Inferior parietal cortex (tissue), 1 donor: Measurements from ENCODE around the gene CCDC126.
"Not testable (repeated sequence)": the region's sequence is repeated elsewhere in the genome, so short reads cannot be mapped to it uniquely, and the experiment has no call there.

Experiments
- DNase-seq: peaks from one replicate; pipeline ENCODE4 v3.0.0-alpha.2; 2016; ENCODE audit errors: extremely low spot score

The CCDC126 gene

DNA sequence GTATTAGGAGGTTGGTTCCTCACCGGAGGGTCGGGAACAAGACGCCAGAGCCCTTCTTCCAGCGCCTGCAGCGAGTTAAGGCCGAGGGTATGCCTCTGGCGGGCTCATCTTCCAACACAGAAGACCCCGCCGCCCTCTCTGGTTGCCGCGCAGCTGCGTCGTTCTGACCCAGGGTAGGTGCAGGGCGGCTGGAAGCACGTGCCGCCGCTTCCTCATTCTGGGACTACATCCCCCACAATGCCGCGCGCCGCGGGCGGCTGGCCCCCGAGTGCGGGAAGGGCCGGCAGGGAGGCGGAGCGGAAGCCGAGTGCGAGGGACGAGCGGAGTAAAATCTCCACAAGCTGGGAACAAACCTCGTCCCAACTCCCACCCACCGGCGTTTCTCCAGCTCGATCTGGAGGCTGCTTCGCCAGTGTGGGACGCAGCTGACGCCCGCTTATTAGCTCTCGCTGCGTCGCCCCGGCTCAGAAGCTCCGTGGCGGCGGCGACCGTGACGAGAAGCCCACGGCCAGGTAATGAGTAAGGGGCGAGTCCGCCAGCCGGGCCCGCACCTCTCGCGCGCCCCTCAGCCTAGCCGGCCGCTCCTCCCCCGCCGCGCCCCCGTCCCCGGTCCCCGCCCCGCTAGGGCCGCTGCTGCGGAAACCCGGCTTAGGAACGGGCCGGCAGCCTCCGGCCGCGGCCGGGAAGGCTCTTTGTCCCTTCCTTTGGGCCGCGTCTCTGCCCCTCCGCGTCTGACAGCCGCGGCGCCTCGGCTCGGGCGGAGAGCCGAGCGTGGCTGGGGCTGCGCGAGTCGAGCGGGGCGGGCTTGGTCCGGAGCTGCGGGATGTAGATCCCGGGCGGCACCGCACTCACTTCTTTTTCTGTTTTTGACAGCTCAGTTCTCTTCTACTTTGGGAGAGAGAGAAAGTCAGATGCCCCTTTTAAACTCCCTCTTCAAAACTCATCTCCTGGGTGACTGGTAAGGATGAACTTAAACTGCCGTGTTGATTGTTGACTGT, at the start of gene CCDC126:
Gene CCDC126, plus strand, starts transcription at position 289 of the 998 bp plus-strand sequence. CDS start 13,934 bp downstream, outside the sequence.
- DNase-seq = peak; percentile 89

- no peak for DNase-seq
These were observed 49.5 kb upstream of the CCDC126 start for GRCh38 chr7:23547662-23548061.

DNA sequence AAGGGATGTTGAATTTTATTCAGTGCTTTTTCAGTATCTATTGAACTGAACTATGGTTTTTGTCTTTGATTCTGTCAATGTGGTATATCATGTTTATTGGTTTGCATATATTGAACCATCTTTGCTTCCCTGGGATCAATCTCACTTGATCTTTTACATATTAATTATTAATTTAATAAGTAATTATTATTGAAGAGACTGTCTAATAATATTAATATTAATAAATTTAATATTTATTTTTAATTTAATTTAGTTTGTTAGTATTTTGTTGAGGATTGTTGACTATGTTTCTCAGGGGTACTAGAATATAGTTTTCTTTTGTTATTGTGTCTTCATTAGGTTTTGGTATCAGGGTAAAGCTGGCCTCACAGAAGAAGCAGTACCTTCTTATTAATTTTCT, 38.9 kb upstream of the CCDC126 start:
- no peak for DNase-seq

DNA sequence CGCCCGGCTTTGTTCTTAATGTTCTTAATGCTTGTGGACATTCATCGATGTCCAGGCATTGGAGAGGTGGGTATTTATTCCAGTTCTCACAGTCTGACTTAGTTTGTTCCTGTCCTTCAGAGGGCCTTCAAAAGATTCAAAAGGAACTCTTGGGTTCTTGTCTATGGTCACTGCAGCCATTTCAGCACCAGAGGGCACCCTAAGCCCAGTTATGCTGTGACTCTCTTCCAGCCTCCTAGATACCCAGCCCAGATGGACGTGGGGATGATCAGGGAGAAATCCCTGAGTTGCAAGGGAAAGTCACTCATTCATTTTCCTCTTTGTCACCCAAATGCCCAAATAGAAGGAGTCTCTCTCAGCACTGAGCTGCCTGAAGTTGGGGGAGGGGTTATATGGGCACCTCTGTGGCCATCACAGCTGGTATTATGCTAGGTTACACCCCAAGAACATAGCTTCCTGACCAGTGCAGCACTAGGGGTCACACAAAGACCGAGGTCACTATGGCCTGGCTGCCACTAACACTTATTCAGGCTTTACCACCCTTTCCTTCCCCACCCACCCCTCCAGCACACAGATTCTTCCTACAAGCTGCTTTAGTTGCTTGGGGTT, 26.5 kb upstream of the CCDC126 start:
- DNase-seq = peak; percentile 89

GRCh38 chr7:23581975-23582374, 15.2 kb upstream of the CCDC126 start:
- DNase-seq = not testable (repeated sequence)

GRCh38 chr7:23585304-23585703, 11.9 kb upstream of the CCDC126 start:
- DNase-seq = not testable (repeated sequence)

DNA sequence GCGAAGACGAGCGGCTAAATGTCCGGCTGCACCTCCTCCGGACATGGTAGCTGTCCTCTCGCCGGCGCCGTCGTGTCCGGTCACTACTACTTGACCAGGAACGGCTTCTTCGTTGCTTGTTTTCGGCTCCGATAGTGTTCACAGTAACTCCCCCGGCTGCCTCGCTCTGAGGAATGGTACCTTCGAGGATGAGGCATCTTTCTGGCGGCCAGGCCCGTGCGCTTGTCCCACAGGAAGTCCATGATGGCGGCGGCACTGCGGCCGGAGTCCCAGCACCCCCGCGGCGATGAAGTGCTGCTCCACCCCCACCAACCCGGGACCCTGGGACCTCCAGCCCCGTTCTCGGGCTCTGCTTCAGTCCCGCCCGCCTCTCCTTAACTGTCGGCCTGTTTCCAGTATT, 11.0 kb upstream of the CCDC126 start:
- no peak for DNase-seq

DNA sequence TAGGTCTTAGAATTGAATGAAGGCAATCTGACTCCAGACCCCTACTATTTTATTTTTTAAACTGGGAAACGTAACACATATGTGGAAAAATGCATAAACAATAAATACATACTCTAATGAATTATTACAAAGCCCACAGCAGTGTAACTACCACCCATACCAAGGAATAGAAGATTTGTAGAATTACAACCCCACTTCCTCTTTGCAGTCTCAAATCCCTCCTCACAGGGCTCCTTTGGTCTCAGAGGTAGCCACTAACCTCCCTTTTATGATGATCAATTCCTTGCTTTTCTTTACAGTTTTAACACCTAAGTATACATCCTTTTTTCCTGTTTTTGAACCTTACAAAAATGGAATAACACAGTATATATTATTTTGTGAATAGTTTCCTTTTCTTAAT, 6.7 kb upstream of the CCDC126 start:
- DNase-seq = no peak

DNA sequence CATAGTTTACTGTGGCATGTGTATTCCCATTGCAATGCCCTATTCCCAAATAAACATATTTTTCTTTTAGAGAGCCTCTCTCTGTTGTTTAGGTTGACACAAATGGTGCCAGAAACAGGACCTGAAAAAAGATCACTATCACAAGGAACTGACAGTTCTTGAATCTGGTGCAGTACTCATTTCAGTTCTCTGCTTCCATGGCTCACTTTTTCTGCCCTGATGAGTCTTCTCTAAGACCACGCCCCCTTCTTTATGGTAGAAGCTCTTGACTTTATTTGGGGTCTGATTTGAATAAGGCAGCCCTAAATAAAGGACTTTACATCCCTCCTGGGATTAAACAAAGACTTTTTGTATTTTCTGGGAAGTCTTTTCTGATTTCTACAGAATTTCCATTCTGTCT, 3.5 kb upstream of the CCDC126 start:
- no peak for DNase-seq

DNA sequence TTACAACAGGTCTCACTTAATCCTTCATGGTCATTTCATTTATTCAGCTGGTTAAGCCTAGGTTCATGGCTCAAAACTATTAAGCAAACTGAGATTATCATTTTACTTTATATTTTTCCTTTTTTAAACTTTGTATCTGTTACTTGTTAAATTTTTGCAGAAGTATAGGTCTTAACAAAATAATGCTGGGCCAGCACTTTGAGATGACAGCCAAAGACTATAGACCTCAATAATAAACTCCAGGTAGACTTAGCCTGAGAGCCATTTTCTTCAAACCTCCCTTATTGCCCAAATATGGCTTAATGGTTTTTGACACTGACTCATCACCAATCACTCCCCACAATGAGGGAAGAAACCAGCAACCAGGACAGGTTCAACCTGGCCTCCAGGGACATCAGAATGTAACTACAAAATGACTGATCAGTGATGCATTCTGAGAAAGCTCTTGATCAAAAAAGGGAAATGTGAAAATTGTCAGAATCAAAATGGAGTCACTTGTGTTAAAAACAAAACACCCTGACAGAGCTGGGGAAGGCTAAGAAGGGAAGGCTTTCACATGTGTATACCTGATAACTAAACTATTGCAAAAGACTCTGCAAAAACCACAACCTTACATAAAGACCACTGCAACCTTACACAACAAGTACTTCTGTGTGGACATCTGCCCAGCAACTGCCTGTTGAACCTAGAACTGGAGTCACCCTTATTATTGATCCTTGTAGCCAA, 2.1 kb upstream of the CCDC126 start:
- no peak for DNase-seq

- DNase-seq = no peak
These were observed 1.1 kb downstream of the CCDC126 start for GRCh38 chr7:23598296-23598695.

GRCh38 chr7:23600236-23600635, 3.1 kb downstream of the CCDC126 start:
- DNase-seq = no peak

- no peak for DNase-seq
These were observed 6.6 kb downstream of the CCDC126 start for GRCh38 chr7:23603632-23604295.

- DNase-seq = no peak
These were observed 7.1 kb downstream of the CCDC126 start for GRCh38 chr7:23604296-23604640.

DNA sequence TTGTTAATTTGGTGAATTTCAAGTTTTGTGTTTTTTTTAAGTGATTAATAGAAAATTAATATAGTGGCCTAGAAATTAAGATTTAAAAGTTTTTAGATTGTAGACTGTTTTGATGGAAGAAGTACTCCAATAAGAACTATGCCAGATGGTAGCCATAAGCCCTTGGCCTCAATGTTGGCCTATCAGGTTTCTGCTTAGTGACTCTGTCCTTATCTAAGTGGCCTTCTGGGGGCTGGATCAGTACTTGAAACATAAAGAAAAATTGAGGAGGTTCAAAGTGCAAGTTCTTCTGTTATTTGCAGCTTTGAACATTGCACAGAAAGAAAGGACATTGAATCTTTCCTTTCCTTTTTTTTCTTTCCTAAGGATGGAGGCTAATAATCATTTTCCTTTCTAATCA, 9.9 kb downstream of the CCDC126 start:
- no peak for DNase-seq

- no peak for DNase-seq
These were observed 10.7 kb downstream of the CCDC126 start for GRCh38 chr7:23607866-23608265.

DNA sequence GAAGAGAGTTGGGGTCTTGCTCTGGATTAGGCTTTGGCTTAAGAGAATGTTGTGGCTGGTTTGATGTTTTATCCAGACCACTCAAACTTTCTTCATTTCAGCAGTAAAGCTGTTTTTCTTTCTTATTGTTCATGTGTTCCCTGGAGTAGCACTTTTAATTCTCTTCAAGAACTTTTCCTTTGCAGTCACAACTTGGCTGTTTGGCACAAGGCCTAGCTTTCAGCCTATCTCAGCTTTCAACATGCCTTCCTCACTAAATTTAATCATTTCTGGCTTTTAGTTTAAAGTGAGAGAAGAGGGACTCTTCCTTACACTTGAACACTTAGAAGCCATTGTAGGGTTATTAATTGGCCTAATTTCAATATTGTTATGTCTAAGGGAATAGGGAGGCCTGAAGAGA, 18.1 kb downstream of the CCDC126 start:
- no peak for DNase-seq

- DNase-seq = no peak
These were observed 19.4 kb downstream of the CCDC126 start for GRCh38 chr7:23616593-23616992.

DNA sequence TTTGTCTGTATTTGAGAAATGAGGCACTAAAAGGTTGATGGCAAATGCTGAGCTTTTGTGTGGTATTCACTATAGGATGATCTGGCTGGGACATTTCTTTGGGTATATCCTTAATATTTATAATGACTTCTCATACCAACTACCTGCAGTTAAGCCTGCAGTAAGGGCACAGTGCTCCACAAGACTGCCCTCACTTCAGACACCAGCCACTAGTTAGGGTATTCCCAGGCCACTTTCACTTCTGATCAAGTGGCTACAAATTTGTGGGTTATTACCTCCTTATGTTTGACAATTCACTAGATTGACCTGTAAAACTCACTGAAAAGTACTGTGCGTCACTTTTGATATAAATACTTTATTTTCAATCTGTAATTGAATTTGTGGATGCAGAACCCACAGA, 20.3 kb downstream of the CCDC126 start:
- DNase-seq = no peak

DNA sequence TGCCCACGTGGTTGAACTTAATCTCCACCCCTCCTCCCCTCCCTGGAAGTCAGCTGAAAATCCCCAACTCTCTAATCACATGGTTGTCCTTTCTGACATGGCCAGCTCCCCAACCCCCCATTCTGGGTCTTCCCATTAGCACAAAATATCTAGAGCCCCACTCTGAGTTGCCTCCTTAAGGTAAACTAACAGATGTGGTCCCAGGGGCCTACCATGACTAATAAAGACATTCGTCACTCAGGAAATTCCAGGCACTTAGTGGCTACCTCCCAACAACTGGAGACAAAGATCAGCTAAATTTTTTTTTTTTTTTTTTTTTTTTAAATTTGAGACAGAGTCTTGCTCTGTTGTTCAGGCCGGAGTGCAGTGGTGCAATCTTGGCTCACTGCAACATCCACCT, 21.1 kb downstream of the CCDC126 start:
- no peak for DNase-seq

GRCh38 chr7:23619141-23619540, 22.0 kb downstream of the CCDC126 start:
- DNase-seq = no peak

GRCh38 chr7:23622506-23622925, 25.3 kb downstream of the CCDC126 start:
- DNase-seq = no peak
